ENCODE data around the gene ZNF595. TPM values are rescaled to one million over a fixed set of nuclear protein-coding genes. Genes with fewer than 3 reads are reported as not detected.
"Not testable (repeated sequence)": the region's sequence is repeated elsewhere in the genome, so short reads cannot be mapped to it uniquely, and the experiment has no call there.

The ZNF595 gene
- 6.5 and 10.0 TPM in 2 replicates for total RNA-seq (2014; rRNA removed; shearing (Covaris generic))

- DNase-seq (ENCODE audit: low read depth) = not testable (repeated sequence)
Observed at GRCh38 chr4:52804-53479, at the start of gene ZNF595. TSS of gene ZNF595 (plus strand) at chr4:53321. CDS start at chr4:53489, 168 bp downstream.

GRCh38 chr4:9937-10870 lies 42.9 kb upstream of the ZNF595 start:
- not testable (repeated sequence) for DNase-seq (ENCODE audit: low read depth)

- not testable (repeated sequence) for DNase-seq (ENCODE audit: low read depth)
Observed at GRCh38 chr4:11095-11815, 41.9 kb upstream of the ZNF595 start.

GRCh38 chr4:11816-12417 lies 41.2 kb upstream of the ZNF595 start:
- not testable (repeated sequence) for DNase-seq (ENCODE audit: low read depth)

GRCh38 chr4:18128-18527 lies 35.0 kb upstream of the ZNF595 start:
- DNase-seq (ENCODE audit: low read depth) = not testable (repeated sequence)

GRCh38 chr4:18589-18988 lies 34.5 kb upstream of the ZNF595 start:
- not testable (repeated sequence) for DNase-seq (ENCODE audit: low read depth)

- not testable (repeated sequence) for DNase-seq (ENCODE audit: low read depth)
Observed at GRCh38 chr4:22882-23281, 30.2 kb upstream of the ZNF595 start.

- DNase-seq (ENCODE audit: low read depth) = not testable (repeated sequence)
Observed at GRCh38 chr4:24359-24758, 28.8 kb upstream of the ZNF595 start.

GRCh38 chr4:27501-27900 lies 25.6 kb upstream of the ZNF595 start:
- DNase-seq (ENCODE audit: low read depth) = not testable (repeated sequence)

GRCh38 chr4:28767-29542 lies 24.2 kb upstream of the ZNF595 start:
- DNase-seq (ENCODE audit: low read depth) = not testable (repeated sequence)

- not testable (repeated sequence) for DNase-seq (ENCODE audit: low read depth)
Observed at GRCh38 chr4:33314-33713, 19.8 kb upstream of the ZNF595 start.

GRCh38 chr4:36559-37415 lies 16.3 kb upstream of the ZNF595 start:
- not testable (repeated sequence) for DNase-seq (ENCODE audit: low read depth)

- DNase-seq (ENCODE audit: low read depth) = not testable (repeated sequence)
Observed at GRCh38 chr4:38202-38601, 14.9 kb upstream of the ZNF595 start.

- not testable (repeated sequence) for DNase-seq (ENCODE audit: low read depth)
Observed at GRCh38 chr4:43375-43774, 9.7 kb upstream of the ZNF595 start.

- not testable (repeated sequence) for DNase-seq (ENCODE audit: low read depth)
Observed at GRCh38 chr4:51253-51652, 1.9 kb upstream of the ZNF595 start.

- not testable (repeated sequence) for DNase-seq (ENCODE audit: low read depth)
Observed at GRCh38 chr4:51655-52277, 1.4 kb upstream of the ZNF595 start.

- not testable (repeated sequence) for DNase-seq (ENCODE audit: low read depth)
Observed at GRCh38 chr4:53521-53920, 400 bp downstream of the ZNF595 start.

GRCh38 chr4:64733-65132 lies 11.6 kb downstream of the ZNF595 start:
- DNase-seq (ENCODE audit: low read depth) = not testable (repeated sequence)

- DNase-seq (ENCODE audit: low read depth) = no peak
Observed at GRCh38 chr4:71830-72229, 18.7 kb downstream of the ZNF595 start.

Data from RPMI7951 (cell line).